IPS-20b (cell line): ENCODE measurements around the gene GARIN5B.

Experiments
- H3K27ac ChIP-seq: one replicate; pipeline ENCODE4 v1.5.1; 2013; ENCODE audit warnings: low read length
- H3K27me3 ChIP-seq: 2 replicates; pipeline ENCODE4 v1.6.1; 2013; ENCODE audit warnings: mild to moderate bottlenecking, low read length, inconsistent platforms; ENCODE audit not compliant: insufficient read depth
- H3K36me3 ChIP-seq: 2 replicates; pipeline ENCODE4 v1.6.1; 2013; ENCODE audit warnings: low read depth, mild to moderate bottlenecking, inconsistent platforms, low read length, moderate library complexity; ENCODE audit not compliant: insufficient read depth
- H3K4me1 ChIP-seq: 2 replicates; pipeline ENCODE4 v1.6.1; 2013; ENCODE audit warnings: mild to moderate bottlenecking, control low read depth, inconsistent platforms, low read length, moderate library complexity; ENCODE audit not compliant: insufficient read depth
- H3K4me3 ChIP-seq: 2 replicates; pipeline ENCODE4 v1.5.1; 2013; ENCODE audit warnings: mild to moderate bottlenecking, low read length, inconsistent platforms
- H3K9ac ChIP-seq: 2 replicates; pipeline ENCODE4 v1.6.1; 2013; ENCODE audit warnings: low read depth, mild to moderate bottlenecking, inconsistent platforms, low read length, moderate library complexity
- H3K9me3 ChIP-seq: 2 replicates; pipeline ENCODE4 v1.6.1; 2013; ENCODE audit warnings: mild to moderate bottlenecking, low read depth, low read length, inconsistent platforms; ENCODE audit not compliant: insufficient read depth

GARIN5B gene

GRCh38 chr19:55321466-55322137, 41.5 kb downstream of the GARIN5B start:
- H3K9me3 ChIP-seq = no peaks in the 10 kb centered on the region
- no peak overlapping the region for H3K9ac ChIP-seq
- H3K27ac ChIP-seq = no peak overlapping the region
- no peaks in the 10 kb centered on the region for H3K4me1 ChIP-seq
- no peak overlapping the region for H3K4me3 ChIP-seq
- no peaks in the 10 kb centered on the region for H3K36me3 ChIP-seq
- H3K27me3 ChIP-seq = no peaks in the 10 kb centered on the region

- Histone ChIP-seq H3K4me3 (no peak overlapping the region), H3K36me3 (no peaks in the 10 kb centered on the region), H3K4me1 (no peaks in the 10 kb centered on the region), H3K9ac (no peak overlapping the region), H3K27me3 (no peaks in the 10 kb centered on the region), H3K9me3 (no peaks in the 10 kb centered on the region), H3K27ac (no peak overlapping the region)
Measured at GRCh38 chr19:55320844-55321419, 42.1 kb downstream of the GARIN5B start.

GRCh38 chr19:55319785-55320184, 43.3 kb downstream of the GARIN5B start:
- Histone ChIP-seq H3K9me3 (no peaks in the 10 kb centered on the region), H3K27ac (no peak overlapping the region), H3K4me1 (no peaks in the 10 kb centered on the region), H3K9ac (peak overlapping the region; percentile 63; the same call in 1 of the 2 replicates), H3K4me3 (peak overlapping the region; percentile 63), H3K36me3 (no peaks in the 10 kb centered on the region), H3K27me3 (no peaks in the 10 kb centered on the region)

- H3K27me3 ChIP-seq = no peaks in the 10 kb centered on the region
- H3K9ac ChIP-seq = no peak overlapping the region
- H3K4me3 ChIP-seq = no peak overlapping the region
- H3K9me3 ChIP-seq = no peaks in the 10 kb centered on the region
- no peaks in the 10 kb centered on the region for H3K4me1 ChIP-seq
- H3K36me3 ChIP-seq = no peaks in the 10 kb centered on the region
- no peak overlapping the region for H3K27ac ChIP-seq
Measured at GRCh38 chr19:55316646-55317045, 46.4 kb downstream of the GARIN5B start.

GRCh38 chr19:55315956-55316525, 47.0 kb downstream of the GARIN5B start:
- Histone ChIP-seq H3K4me1 (no peaks in the 10 kb centered on the region), H3K9me3 (no peaks in the 10 kb centered on the region), H3K4me3 (no peak overlapping the region), H3K27ac (no peak overlapping the region), H3K9ac (no peak overlapping the region), H3K36me3 (no peaks in the 10 kb centered on the region), H3K27me3 (no peaks in the 10 kb centered on the region)

GRCh38 chr19:55314396-55314795, 48.7 kb downstream of the GARIN5B start:
- no peak overlapping the region for H3K4me3 ChIP-seq
- no peak overlapping the region for H3K9ac ChIP-seq
- H3K36me3 ChIP-seq = peaks cover 12% of the 10 kb centered on the region
- H3K27ac ChIP-seq = no peak overlapping the region
- no peaks in the 10 kb centered on the region for H3K4me1 ChIP-seq
- H3K9me3 ChIP-seq = no peaks in the 10 kb centered on the region
- H3K27me3 ChIP-seq = no peaks in the 10 kb centered on the region

GRCh38 chr19:55312621-55313512, 50.2 kb downstream of the GARIN5B start:
- Histone ChIP-seq H3K9ac (no peak overlapping the region), H3K4me1 (no peaks in the 10 kb centered on the region), H3K4me3 (no peak overlapping the region), H3K36me3 (peaks cover 24% of the 10 kb centered on the region), H3K27me3 (no peaks in the 10 kb centered on the region), H3K9me3 (no peaks in the 10 kb centered on the region), H3K27ac (no peak overlapping the region)

GRCh38 chr19:55311797-55312196, 51.3 kb downstream of the GARIN5B start:
- Histone ChIP-seq H3K27ac (no peak overlapping the region), H3K4me3 (no peak overlapping the region), H3K9me3 (no peaks in the 10 kb centered on the region), H3K27me3 (no peaks in the 10 kb centered on the region), H3K36me3 (peaks cover 29% of the 10 kb centered on the region), H3K9ac (no peak overlapping the region), H3K4me1 (no peaks in the 10 kb centered on the region)

GRCh38 chr19:55311397-55311796, 51.7 kb downstream of the GARIN5B start:
- Histone ChIP-seq H3K9me3 (no peaks in the 10 kb centered on the region), H3K27me3 (no peaks in the 10 kb centered on the region), H3K36me3 (peaks cover 33% of the 10 kb centered on the region), H3K9ac (no peak overlapping the region), H3K4me3 (no peak overlapping the region), H3K27ac (no peak overlapping the region), H3K4me1 (no peaks in the 10 kb centered on the region)

- H3K9ac ChIP-seq = no peak overlapping the region
- H3K36me3 ChIP-seq = peaks cover 42% of the 10 kb centered on the region
- no peaks in the 10 kb centered on the region for H3K9me3 ChIP-seq
- no peak overlapping the region for H3K27ac ChIP-seq
- H3K27me3 ChIP-seq = no peaks in the 10 kb centered on the region
- H3K4me3 ChIP-seq = no peak overlapping the region
- H3K4me1 ChIP-seq = no peaks in the 10 kb centered on the region
Measured at GRCh38 chr19:55310498-55310897, 52.6 kb downstream of the GARIN5B start.

GRCh38 chr19:55309448-55309847, 53.6 kb downstream of the GARIN5B start:
- Histone ChIP-seq H3K9me3 (no peaks in the 10 kb centered on the region), H3K4me1 (no peaks in the 10 kb centered on the region), H3K4me3 (no peak overlapping the region), H3K36me3 (peaks cover 47% of the 10 kb centered on the region), H3K27ac (no peak overlapping the region), H3K9ac (no peak overlapping the region), H3K27me3 (no peaks in the 10 kb centered on the region)
